Bronchial smooth muscle cell (primary cell): ENCODE results near the gene TMEM25. TPM values are rescaled to one million over a fixed set of nuclear protein-coding genes. Genes with fewer than 3 reads are reported as not detected.

Source experiments
- total RNA-seq: library from RNA; depleted of rRNA; stranded (reverse); fragments of >200 nt; gene quantifications from 2 replicates; pipeline ENCODE4 v1.2.1, GENCODE V29; 2014

Gene TMEM25
- 11.2 and 12.1 TPM in 2 replicates for total RNA-seq

GRCh38 chr11:118530683-118531596 lies at the start of gene TMEM25:
TMEM25 (plus strand) TSS chr11:118531192; CDS start chr11:118531802, 610 bp downstream.

GRCh38 chr11:118527109-118527508 lies 3.9 kb upstream of the TMEM25 start, which contains the start of gene TTC36:
TTC36 (plus strand) TSS chr11:118527474; CDS start chr11:118527495, 21 bp downstream.

GRCh38 chr11:118572061-118572980 lies 41.3 kb downstream of the TMEM25 start, which contains the start of gene ARCN1:
ARCN1 (plus strand) TSS chr11:118572409; CDS start chr11:118572548, 139 bp downstream.

Other genes starting within 250 kb of the TMEM25 start
- not detected in 2 replicates for gene CD3E, start 226.5 kb upstream of the TMEM25 start, total RNA-seq
- gene CD3D, start 188.5 kb upstream of the TMEM25 start, total RNA-seq = not detected in 2 replicates
- gene CD3G, start 186.8 kb upstream of the TMEM25 start, total RNA-seq = not detected in 2 replicates
- gene UBE4A, start 171.6 kb upstream of the TMEM25 start, total RNA-seq = 20.3 and 25.7 TPM in 2 replicates
- 135 and 157 TPM in 2 replicates for gene ATP5MG, start 129.6 kb upstream of the TMEM25 start, total RNA-seq
- 15.8 and 23.3 TPM in 2 replicates for gene KMT2A, start 94.7 kb upstream of the TMEM25 start, total RNA-seq
- 0.79 TPM in 1 of 2 replicates, not detected in the other for gene TTC36, start 3.7 kb upstream of the TMEM25 start, total RNA-seq
- gene IFT46, start 34.7 kb downstream of the TMEM25 start, total RNA-seq = 26.8 and 31.9 TPM in 2 replicates
- 101 and 113 TPM in 2 replicates for gene ARCN1, start 41.2 kb downstream of the TMEM25 start, total RNA-seq
- gene PHLDB1, start 76.4 kb downstream of the TMEM25 start, total RNA-seq = 58.5 and 89.3 TPM in 2 replicates
- gene TREH, start 148.5 kb downstream of the TMEM25 start, total RNA-seq = under 0.01 TPM in 1 of 2 replicates, not detected in the other